ENCODE results near the gene ZNF768. TPM values are rescaled to one million over a fixed set of nuclear protein-coding genes. Genes with fewer than 3 reads are reported as not detected.

ZNF768 gene
- total RNA-seq, 2 donors from 2014 or later, result 25.0 to 36.3 TPM

GRCh38 chr16:30509081-30509765 lies 17.1 kb downstream of the ZNF768 start:
- H3K27me3 ChIP-seq (replicated peaks; ENCODE audit: insufficient read depth), result no peaks in the 10 kb centered on the region
- DNase-seq (ENCODE audit: low spot score) (no peak), ATAC-seq (ENCODE audit: insufficient number of reproducible peaks, low FRiP score, low read depth) (no peak)
- H3K36me3 ChIP-seq, result no peaks in the 10 kb centered on the region
- no peak overlapping the region for H3K4me3 ChIP-seq
- no peak for TF ChIP-seq CTCF (IDR thresholded peaks at IDR 0.05)
- H3K27ac ChIP-seq, result no peak overlapping the region
- H3K4me1 ChIP-seq (ENCODE audit: control insufficient read depth in 1 of 2, low read depth in 2 of 2), result no peaks in the 10 kb centered on the region
- no peaks in the 10 kb centered on the region for H3K9me3 ChIP-seq

- no peaks in the 10 kb centered on the region for H3K36me3 ChIP-seq
- H3K4me3 ChIP-seq, result no peak overlapping the region
- no peaks in the 10 kb centered on the region for H3K9me3 ChIP-seq
- H3K27me3 ChIP-seq (replicated peaks; ENCODE audit: insufficient read depth), result no peaks in the 10 kb centered on the region
- H3K27ac ChIP-seq, result no peak overlapping the region
- ATAC-seq (ENCODE audit: insufficient number of reproducible peaks, low FRiP score, low read depth) (no peak), DNase-seq (ENCODE audit: low spot score) (no peak)
- TF ChIP-seq CTCF (IDR thresholded peaks at IDR 0.05), result no peak
- no peaks in the 10 kb centered on the region for H3K4me1 ChIP-seq (ENCODE audit: control insufficient read depth in 1 of 2, low read depth in 2 of 2)
Measured at GRCh38 chr16:30503403-30504296, 22.7 kb downstream of the ZNF768 start.

- H3K27me3 ChIP-seq (replicated peaks; ENCODE audit: insufficient read depth), result no peaks in the 10 kb centered on the region
- no peaks in the 10 kb centered on the region for H3K4me1 ChIP-seq (ENCODE audit: control insufficient read depth in 1 of 2, low read depth in 2 of 2)
- ATAC-seq (ENCODE audit: insufficient number of reproducible peaks, low FRiP score, low read depth) (no peak), DNase-seq (ENCODE audit: low spot score) (no peak)
- H3K36me3 ChIP-seq, result no peaks in the 10 kb centered on the region
- TF ChIP-seq CTCF (IDR thresholded peaks at IDR 0.05), result no peak
- no peaks in the 10 kb centered on the region for H3K9me3 ChIP-seq
- no peak overlapping the region for H3K27ac ChIP-seq
- no peak overlapping the region for H3K4me3 ChIP-seq
Measured at GRCh38 chr16:30499284-30499683, 27.1 kb downstream of the ZNF768 start.

GRCh38 chr16:30494709-30495108 lies 31.7 kb downstream of the ZNF768 start:
- no peak for TF ChIP-seq CTCF (IDR thresholded peaks at IDR 0.05)
- no peaks in the 10 kb centered on the region for H3K9me3 ChIP-seq
- H3K4me3 ChIP-seq, result no peak overlapping the region
- no peaks in the 10 kb centered on the region for H3K36me3 ChIP-seq
- ATAC-seq (ENCODE audit: insufficient number of reproducible peaks, low FRiP score, low read depth) (no peak), DNase-seq (ENCODE audit: low spot score) (no peak)
- no peak overlapping the region for H3K27ac ChIP-seq
- no peaks in the 10 kb centered on the region for H3K4me1 ChIP-seq (ENCODE audit: control insufficient read depth in 1 of 2, low read depth in 2 of 2)
- no peaks in the 10 kb centered on the region for H3K27me3 ChIP-seq (replicated peaks; ENCODE audit: insufficient read depth)

- no peaks in the 10 kb centered on the region for H3K4me1 ChIP-seq (ENCODE audit: control insufficient read depth in 1 of 2, low read depth in 2 of 2)
- TF ChIP-seq CTCF (IDR thresholded peaks at IDR 0.05), result no peak
- H3K36me3 ChIP-seq, result no peaks in the 10 kb centered on the region
- ATAC-seq (ENCODE audit: insufficient number of reproducible peaks, low FRiP score, low read depth), result no peak
- no peak overlapping the region for H3K4me3 ChIP-seq
- DNase-seq (ENCODE audit: low spot score), result no peak
- no peak overlapping the region for H3K27ac ChIP-seq
- no peaks in the 10 kb centered on the region for H3K27me3 ChIP-seq (replicated peaks; ENCODE audit: insufficient read depth)
- no peaks in the 10 kb centered on the region for H3K9me3 ChIP-seq
Measured at GRCh38 chr16:30493941-30494488, 32.4 kb downstream of the ZNF768 start.

Data from thoracic aorta (tissue), 2 donors.